Activated T-cell treated with anti-CD3 and anti-CD28 coated beads for 24 hours (primary cell): ENCODE data around the gene TPCN1.

Experiments
- DNase-seq: peaks from one replicate; pipeline ENCODE4 v3.0.0-alpha.2; 2020; ENCODE audit warnings: low read depth

The TPCN1 gene

GRCh38 chr12:113226696-113227568 lies 5.7 kb downstream of the TPCN1 start:
- DNase-seq: no peak

GRCh38 chr12:113227686-113228391 lies 6.6 kb downstream of the TPCN1 start:
- no peak for DNase-seq

GRCh38 chr12:113228394-113229028 lies 7.2 kb downstream of the TPCN1 start:
- DNase-seq: no peak

GRCh38 chr12:113230315-113231234 lies 9.3 kb downstream of the TPCN1 start:
- no peak for DNase-seq

GRCh38 chr12:113231235-113232088 lies 10.2 kb downstream of the TPCN1 start:
- no peak for DNase-seq

GRCh38 chr12:113232089-113232839 lies 11.0 kb downstream of the TPCN1 start:
- DNase-seq: no peak

GRCh38 chr12:113232840-113233585 lies 11.7 kb downstream of the TPCN1 start:
- peak; percentile 51 for DNase-seq

GRCh38 chr12:113233967-113234366 lies 12.7 kb downstream of the TPCN1 start:
- DNase-seq: no peak

GRCh38 chr12:113234483-113234882 lies 13.2 kb downstream of the TPCN1 start:
- DNase-seq: no peak

GRCh38 chr12:113235976-113236375 lies 14.7 kb downstream of the TPCN1 start:
- DNase-seq: no peak

- DNase-seq: no peak
Measured at GRCh38 chr12:113236539-113237399, 15.5 kb downstream of the TPCN1 start.

- no peak for DNase-seq
Measured at GRCh38 chr12:113237748-113238147, 16.5 kb downstream of the TPCN1 start.

GRCh38 chr12:113238309-113238708 lies 17.0 kb downstream of the TPCN1 start:
- no peak for DNase-seq

- no peak for DNase-seq
Measured at GRCh38 chr12:113239288-113239771, 18.1 kb downstream of the TPCN1 start.

GRCh38 chr12:113239811-113240331 lies 18.6 kb downstream of the TPCN1 start:
- DNase-seq: no peak

GRCh38 chr12:113240395-113240794 lies 19.1 kb downstream of the TPCN1 start:
- no peak for DNase-seq

GRCh38 chr12:113241191-113242025 lies 20.1 kb downstream of the TPCN1 start:
- DNase-seq: no peak
